ENCODE measurements around the gene NKTR.
"Not testable (repeated sequence)": the region's sequence is repeated elsewhere in the genome, so short reads cannot be mapped to it uniquely, and the experiment has no call there.

NKTR gene

GRCh38 chr3:42597098-42597497, 3.4 kb upstream of the NKTR start:
- DNase-seq: not testable (repeated sequence)

GRCh38 chr3:42600958-42601675, 631 bp downstream of the NKTR start:
- peak; percentile 47 to 54 for DNase-seq

GRCh38 chr3:42601896-42602581, 1.6 kb downstream of the NKTR start:
- peak in 1 of 2 donors; percentile 31 for DNase-seq

GRCh38 chr3:42602961-42603360, 2.5 kb downstream of the NKTR start:
- no peak for DNase-seq

- DNase-seq: no peak
Observed at GRCh38 chr3:42605546-42606173, 5.2 kb downstream of the NKTR start.

GRCh38 chr3:42608581-42608980, 8.1 kb downstream of the NKTR start:
- DNase-seq: no peak

GRCh38 chr3:42610976-42611375, 10.5 kb downstream of the NKTR start:
- DNase-seq: peak in 1 of 2 donors; percentile 39

GRCh38 chr3:42612217-42612616, 11.7 kb downstream of the NKTR start:
- no peak for DNase-seq

- DNase-seq: no peak
Observed at GRCh38 chr3:42612928-42613327, 12.4 kb downstream of the NKTR start.

GRCh38 chr3:42613462-42613861, 13.0 kb downstream of the NKTR start:
- DNase-seq: peak in 1 of 2 donors; percentile 26

GRCh38 chr3:42631620-42632019, 31.1 kb downstream of the NKTR start:
- DNase-seq: no peak

GRCh38 chr3:42632146-42632545, 31.7 kb downstream of the NKTR start:
- DNase-seq: no peak

GRCh38 chr3:42633544-42633943, 33.1 kb downstream of the NKTR start:
- no peak for DNase-seq

- DNase-seq: peak in 1 of 2 donors; percentile 32
Observed at GRCh38 chr3:42635111-42635510, 34.6 kb downstream of the NKTR start.

GRCh38 chr3:42637001-42637400, 36.5 kb downstream of the NKTR start:
- no peak for DNase-seq

GRCh38 chr3:42638339-42638842, 37.9 kb downstream of the NKTR start:
- peak in 1 of 2 donors; percentile 62 for DNase-seq

- peak in 1 of 2 donors; percentile 17 for DNase-seq
Observed at GRCh38 chr3:42639192-42639591, 38.7 kb downstream of the NKTR start.

GRCh38 chr3:42640129-42640528, 39.6 kb downstream of the NKTR start:
- no peak for DNase-seq

GRCh38 chr3:42640771-42641370, 40.4 kb downstream of the NKTR start:
- no peak for DNase-seq

- DNase-seq: no peak
Observed at GRCh38 chr3:42647821-42648459, 47.5 kb downstream of the NKTR start.

- no peak for DNase-seq
Observed at GRCh38 chr3:42649006-42649405, 48.5 kb downstream of the NKTR start.

GRCh38 chr3:42649783-42650182, 49.3 kb downstream of the NKTR start:
- no peak for DNase-seq

Measured in CD4-positive, alpha-beta T cell treated with Interleukin-1 beta for 1 hour (primary cell).